GM13976 (cell line): ENCODE results near the gene NRSN1.

ENCODE experiments used
- DNase-seq: peaks from one replicate; pipeline ENCODE4 v3.0.0; 2012; ENCODE audit warnings: low spot score
- CTCF ChIP-seq: IDR thresholded peaks from 2 replicates; pipeline ENCODE4 v1.5.1; 2012; ENCODE audit warnings: borderline replicate concordance, mild to moderate bottlenecking; ENCODE audit not compliant: insufficient read depth; ENCODE audit errors: extremely low read depth, missing control alignments, control extremely low read depth
- in situ Hi-C: fragments of 300-500 bp; cut with MboI; formaldehyde crosslinking; loops from one replicate; pipeline ENCODE4 v1.12.0; 2022; ENCODE audit warnings: low sequenced_read_pairs, mixed read lengths, inconsistent platforms; ENCODE audit not compliant: unreplicated experiment

The NRSN1 gene

GRCh38 chr6:24149836-24150235 lies 23.8 kb downstream of the NRSN1 start:
- DNase-seq, result no peak
- TF ChIP-seq CTCF, result no peak
- in situ Hi-C loops, result no loop called here

- no peak for DNase-seq
- TF ChIP-seq CTCF, result no peak
- in situ Hi-C loops, result no loop called here
These were observed 26.0 kb downstream of the NRSN1 start for GRCh38 chr6:24152014-24152413.

- no peak for DNase-seq
- in situ Hi-C loops, result no loop called here
- no peak for TF ChIP-seq CTCF
These were observed 28.1 kb downstream of the NRSN1 start for GRCh38 chr6:24154121-24154520.

- no peak for TF ChIP-seq CTCF
These were observed 31.9 kb downstream of the NRSN1 start for GRCh38 chr6:24157886-24158285.

GRCh38 chr6:24183584-24183983 lies 57.6 kb downstream of the NRSN1 start:
- no peak for TF ChIP-seq CTCF

More at GRCh38 chr6:24157886-24158285, 31.9 kb downstream of the NRSN1 start:
- DNase-seq, result no peak
- in situ Hi-C loops, result no loop called here

GRCh38 chr6:24186349-24186748 lies 60.3 kb downstream of the NRSN1 start:
- no peak for TF ChIP-seq CTCF
- in situ Hi-C loops, result no loop called here
- DNase-seq, result no peak

More at GRCh38 chr6:24183584-24183983, 57.6 kb downstream of the NRSN1 start:
- no peak for DNase-seq
- in situ Hi-C loops, result no loop called here
